ENCODE data around the gene LAP3.
A peak's percentile ranks its signal among the peaks of the same experiment; 100 is the strongest.
"Not testable (repeated sequence)": the region's sequence is repeated elsewhere in the genome, so short reads cannot be mapped to it uniquely, and the experiment has no call there.

The LAP3 gene

DNA sequence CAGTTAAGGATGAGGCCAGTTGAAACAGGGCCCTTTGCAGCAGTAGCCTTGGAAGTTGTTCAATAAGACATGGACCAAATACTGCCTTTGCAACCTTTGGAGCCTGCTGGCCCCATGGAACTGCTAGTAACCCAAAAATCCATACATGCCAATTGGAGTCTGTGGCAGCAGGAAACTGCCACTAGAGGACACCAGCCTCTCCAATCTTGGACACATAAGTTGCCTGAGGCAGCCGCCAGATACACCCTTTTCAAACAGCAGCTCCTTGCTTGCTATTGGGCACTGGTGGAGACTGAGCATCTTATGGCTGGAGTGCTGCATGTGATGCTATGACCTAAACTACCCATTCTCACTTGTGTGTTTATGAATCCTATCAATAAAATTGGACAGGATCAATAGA, 14.8 kb upstream of the LAP3 start:
- DNase-seq (ENCODE audit: low read depth) = no peak

DNA sequence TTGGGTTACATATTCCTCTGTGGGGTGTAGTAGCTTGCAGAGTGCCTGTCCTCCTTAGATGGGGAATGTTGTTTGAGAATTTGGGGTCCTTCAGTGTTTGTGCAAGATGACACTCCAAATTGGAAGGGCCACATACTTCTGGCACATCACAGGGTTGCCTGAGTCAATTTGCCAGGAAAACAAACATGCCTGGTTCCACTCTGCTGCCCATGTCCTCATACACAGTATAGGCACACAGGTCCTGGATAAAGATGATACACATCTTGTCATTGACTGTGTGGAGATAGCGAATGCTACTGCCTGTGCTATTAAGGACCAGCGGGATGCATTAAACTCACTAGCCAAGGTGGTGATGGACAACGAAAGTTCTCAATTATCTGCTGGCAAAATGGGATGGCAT, 11.2 kb upstream of the LAP3 start:
- no peak for DNase-seq (ENCODE audit: low read depth)

DNA sequence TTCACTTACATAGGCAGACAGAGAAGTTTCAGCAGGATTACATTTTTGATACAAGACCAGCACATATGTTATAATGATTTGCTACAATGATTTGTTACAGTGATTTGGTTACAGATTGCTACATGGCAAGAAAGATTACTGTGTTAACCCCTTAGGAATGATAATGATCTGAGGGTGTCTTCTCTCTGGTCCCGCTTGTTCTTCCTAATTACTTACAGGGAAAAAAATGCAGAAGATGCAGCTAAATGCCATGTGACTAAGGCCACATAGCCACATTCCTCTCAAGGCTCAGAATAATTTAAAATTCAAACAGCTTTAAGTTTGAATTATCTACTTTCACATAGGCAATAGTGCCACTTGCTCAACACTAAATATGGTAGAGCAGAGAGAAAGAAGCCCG, 9.7 kb upstream of the LAP3 start:
- no peak for DNase-seq (ENCODE audit: low read depth)

DNA sequence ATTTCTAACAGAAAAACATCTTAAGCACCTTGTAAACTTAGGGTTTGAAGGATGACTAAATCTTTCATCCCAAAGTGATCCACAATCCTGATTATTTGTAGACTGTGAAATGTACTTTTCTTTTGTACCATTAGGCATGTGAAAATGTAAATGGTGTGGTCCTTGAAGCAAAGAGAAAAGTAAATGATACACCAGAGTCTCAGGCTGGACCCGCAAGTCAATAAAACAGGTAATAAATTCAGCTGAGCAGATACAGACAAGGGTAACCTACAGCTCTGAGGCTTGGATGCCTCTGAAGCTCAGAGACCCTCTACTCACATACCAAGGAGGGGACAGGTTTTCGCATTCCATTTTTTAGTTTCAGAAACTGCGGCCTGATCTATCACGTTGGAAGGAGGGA, 2.8 kb upstream of the LAP3 start:
- no peak for DNase-seq (ENCODE audit: low read depth)

DNA sequence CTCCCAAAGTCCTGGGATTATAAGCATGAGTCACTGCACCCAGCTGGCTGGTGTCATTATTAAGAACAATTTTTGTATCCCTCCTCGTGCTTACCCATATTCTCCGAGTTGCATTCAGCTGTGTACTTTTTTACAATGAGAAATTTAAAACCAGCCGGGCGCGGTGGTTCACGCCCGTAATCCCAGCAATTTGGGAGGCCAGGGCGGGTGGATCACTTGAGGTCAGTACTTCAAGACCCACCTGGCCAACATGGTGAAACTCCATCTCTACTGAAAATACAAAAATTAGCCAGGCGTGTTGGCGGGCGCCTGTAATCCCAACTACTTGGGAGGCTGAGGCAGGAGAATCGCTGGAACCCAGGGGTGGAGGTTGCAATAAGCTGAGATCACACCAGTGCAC, 1.8 kb upstream of the LAP3 start:
- DNase-seq (ENCODE audit: low read depth) = not testable (repeated sequence)

DNA sequence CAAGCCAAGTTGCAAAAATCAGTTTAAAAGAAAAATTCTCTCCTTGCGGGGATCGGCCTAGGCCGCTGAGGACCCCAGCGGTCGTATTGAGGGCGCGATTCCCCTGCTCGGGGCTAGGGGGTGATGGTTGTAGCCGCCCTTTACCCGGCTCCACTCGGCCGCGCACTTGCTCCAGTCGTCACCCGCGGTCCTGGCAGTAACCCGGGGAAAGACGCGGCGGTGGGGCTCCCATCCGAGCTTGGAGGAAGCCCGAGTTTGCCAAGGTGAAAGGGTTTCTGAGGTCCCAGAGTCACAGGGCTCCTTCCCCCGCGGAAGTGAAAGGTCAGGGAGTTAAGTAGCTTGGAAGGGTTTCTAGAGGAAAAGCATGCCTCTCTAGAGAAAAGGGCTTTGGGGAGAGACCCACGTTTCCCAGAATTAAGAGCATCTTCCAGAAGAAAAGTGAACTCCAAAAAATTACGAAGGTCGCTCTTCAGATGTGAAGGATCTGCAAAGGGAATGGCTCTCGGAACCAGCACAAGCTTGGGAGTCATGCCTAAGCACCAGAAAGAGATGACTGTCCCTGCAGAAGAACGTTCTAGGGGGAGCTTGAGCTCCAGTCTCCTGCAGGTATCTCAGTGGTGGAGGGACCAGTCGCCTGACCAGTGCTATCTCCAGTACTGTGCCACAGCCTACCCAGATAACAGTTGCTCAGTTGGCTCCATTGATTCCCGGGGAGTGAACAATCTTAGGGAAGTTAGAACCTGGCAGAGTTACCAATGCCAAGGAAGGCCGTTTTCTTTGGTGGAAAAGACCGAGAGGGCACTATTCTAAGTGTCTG, 875 bp downstream of the LAP3 start:
- DNase-seq (ENCODE audit: low read depth) = peak; percentile 26

DNA sequence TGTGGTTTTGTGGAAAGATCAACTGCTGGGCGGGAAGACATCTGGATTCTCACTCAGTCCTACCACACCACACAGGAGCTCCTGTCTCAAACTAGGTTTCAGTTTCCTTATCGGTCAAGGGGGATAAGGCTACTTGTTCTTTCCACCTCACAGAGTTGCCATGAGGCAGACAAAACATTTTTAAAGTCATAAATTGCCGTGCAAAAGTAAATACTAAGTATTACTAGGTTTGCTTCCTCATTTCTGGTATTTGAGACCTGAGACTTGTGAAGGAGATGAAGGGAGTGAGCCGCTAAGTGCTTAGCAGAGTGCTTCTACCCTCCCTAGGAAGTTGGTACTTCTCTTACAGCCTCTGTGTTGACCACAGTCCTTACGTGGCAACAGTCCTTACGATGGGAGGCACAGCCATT, 1.5 kb downstream of the LAP3 start:
- DNase-seq (ENCODE audit: low read depth) = no peak

DNA sequence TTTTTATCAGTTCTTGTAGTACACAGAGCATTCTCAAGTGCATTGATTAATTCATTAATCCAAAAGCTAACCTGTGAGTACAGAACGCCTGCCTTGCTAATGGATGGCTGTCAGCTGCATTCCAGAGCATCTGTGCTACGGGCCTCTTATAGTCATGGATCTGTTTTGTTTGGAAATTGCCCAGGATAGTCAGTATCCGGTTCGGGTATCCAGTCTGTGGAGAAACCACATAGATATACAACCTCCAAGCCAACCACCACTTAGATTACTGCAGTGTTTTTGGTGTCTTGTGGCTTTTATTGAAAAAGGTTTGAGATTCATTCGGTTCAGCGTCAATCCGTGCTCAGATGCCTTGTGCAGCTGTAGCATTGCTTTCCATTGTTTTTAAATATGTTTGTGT, 4.0 kb downstream of the LAP3 start:
- no peak for DNase-seq (ENCODE audit: low read depth)

DNA sequence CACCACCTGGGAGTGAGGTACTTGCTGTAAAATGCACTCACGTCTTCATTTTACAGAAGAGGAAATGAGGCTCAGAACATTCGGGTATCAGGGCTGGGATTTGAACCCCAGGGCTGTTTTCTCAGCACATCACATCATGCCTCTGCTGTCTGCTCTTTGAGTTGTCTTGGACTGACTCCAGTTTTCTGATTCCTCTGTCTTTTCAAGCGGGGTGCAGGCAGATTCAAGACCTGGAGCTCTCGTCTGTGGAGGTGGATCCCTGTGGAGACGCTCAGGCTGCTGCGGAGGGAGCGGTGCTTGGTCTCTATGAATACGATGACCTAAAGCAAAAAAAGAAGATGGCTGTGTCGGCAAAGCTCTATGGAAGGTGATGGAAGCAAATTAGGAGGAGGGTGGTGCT, 6.3 kb downstream of the LAP3 start:
- DNase-seq (ENCODE audit: low read depth) = no peak

DNA sequence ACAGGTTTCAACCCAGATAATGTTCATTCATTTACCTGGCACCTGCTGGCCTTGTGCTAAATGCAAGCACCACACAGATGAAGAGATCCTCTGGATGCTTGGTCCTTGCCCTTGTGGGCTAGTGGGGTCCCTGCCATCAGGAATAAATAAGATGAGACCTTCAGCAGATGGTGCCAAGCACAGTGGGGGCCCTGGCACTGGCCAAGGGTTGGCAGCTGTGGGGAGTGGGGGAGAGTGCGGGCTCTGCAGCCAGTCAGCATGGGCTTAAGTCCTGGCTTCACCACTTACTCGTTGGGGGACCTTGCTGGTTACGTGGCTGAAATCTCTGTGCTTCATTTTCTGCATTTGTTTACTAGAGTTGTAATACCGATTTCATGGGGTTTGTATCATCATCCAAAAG, 6.9 kb downstream of the LAP3 start:
- no peak for DNase-seq (ENCODE audit: low read depth)

DNA sequence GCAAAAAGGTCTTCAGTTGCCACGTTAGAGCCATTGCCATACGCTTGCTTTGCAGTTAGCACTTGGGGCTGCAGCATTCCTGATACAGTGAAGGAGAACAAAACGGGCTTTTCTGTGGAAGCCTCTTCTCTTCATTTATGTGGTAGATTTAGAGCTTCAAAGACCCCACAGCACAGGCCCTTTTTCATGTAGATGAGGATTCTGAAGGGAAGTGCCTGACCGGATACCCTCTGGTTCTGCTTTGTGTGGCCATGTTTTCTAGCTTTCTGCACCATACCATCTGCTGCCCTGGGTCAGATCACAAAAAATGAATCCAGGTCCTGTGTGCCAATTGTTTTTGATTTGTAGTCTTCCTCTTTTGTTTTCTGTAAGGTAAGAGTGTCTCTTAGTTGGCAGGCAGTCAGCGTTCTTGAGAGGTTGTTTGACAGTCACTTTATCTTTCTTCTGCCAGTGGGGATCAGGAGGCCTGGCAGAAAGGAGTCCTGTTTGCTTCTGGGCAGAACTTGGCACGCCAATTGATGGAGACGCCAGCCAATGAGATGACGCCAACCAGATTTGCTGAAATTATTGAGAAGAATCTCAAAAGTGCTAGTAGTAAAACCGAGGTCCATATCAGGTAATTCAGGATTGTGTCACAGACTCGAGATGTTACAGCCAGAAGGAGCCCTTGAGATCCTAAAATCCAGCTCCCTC, 7.7 kb downstream of the LAP3 start:
- no peak for DNase-seq (ENCODE audit: low read depth)

DNA sequence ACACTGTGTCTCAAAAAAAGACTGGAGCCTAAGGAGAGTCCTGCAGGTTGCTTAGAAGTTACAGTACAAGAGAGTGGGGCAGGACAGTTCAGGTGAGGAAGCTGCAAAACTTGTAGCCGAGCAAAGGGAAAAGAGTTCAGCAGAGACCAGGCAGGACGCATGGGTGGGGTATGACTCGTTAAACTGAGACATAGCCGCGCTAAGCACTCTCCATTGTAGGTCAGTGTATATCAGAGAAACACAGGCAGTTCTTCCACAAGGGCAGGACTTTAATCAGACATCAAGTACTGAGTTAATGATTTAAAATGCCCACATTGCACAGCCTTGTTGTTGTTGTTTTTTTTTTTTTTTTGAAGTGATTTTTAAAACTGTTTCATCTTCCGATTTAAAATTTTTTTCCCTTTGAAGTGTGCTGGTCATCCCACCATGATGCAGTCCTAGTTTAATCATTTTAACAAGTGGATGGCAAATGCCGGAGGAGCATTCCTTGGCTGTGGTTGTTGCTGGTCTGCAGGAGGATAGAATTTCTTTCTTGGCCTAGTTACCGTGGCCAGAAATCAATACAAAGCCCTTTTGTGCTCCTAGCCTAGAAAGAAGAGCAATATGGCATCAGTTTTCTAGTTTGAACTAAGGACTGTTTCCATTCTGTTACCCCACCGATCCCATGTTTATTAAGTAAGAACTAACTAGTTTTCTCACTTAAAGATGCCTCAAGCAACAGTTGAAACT, 10.3 kb downstream of the LAP3 start:
- DNase-seq (ENCODE audit: low read depth) = no peak

DNA sequence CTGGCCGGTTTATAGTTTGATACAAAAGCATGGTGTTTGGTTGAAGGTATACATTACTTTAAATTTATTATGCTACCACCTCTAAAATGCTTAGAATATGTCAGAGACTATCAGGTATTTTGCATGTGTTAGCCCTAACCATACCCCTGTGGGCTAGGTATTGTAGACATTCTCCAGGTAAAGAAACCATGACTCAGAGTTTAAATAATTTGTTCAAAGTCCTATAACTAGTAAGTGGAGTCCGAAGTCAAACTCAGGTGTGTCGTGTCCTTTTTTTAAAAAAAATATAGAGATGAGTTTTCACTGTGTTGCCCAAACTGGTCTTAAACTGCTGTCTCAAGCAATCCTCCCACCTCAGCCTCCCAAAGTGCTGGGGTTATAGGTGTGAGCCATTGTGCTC, 12.4 kb downstream of the LAP3 start:
- no peak for DNase-seq (ENCODE audit: low read depth)

DNA sequence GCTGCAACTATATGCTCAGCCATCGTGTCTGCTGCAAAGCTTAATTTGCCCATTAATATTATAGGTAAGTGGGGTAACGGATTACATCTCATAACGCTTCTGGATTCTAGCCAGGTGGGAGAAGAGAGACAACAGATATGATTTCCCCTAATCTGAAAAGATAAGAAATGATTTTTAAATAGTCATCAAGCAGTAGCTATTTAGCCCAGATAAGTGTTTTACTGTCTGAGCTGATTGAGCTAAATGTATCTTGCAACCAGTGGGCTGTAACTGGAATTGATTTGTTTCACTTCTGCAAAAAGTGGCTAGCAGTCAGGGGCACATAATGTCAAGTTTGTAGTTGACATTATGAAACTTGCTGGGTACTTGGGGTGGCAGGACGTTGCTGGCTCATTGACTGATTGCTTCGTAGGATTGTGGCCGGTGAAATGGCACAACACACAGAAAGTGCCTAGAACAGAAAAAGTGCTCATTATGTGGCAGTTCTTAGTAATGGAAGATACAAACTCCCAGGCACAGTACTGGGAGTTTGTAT, 18.5 kb downstream of the LAP3 start:
- DNase-seq (ENCODE audit: low read depth) = no peak

DNA sequence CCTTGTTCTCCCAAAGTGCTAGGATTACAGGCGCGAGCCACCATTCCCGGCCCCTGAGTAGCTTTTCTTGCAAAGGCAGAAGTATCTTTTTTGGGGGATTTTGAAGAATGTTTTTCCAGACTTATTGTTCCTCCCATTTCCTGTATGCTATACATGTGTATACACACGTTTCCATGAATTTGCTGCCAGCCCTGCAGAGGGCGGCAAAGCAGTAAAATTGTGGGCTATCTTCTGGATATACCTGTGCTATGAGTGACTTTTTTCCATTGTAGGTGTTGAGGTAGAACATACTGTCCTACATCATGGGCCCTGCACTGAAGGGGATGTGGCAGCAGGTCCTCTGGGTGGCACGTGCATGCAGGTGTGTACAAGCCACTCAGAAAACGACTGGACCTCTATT, 20.5 kb downstream of the LAP3 start:
- DNase-seq (ENCODE audit: low read depth) = no peak

DNA sequence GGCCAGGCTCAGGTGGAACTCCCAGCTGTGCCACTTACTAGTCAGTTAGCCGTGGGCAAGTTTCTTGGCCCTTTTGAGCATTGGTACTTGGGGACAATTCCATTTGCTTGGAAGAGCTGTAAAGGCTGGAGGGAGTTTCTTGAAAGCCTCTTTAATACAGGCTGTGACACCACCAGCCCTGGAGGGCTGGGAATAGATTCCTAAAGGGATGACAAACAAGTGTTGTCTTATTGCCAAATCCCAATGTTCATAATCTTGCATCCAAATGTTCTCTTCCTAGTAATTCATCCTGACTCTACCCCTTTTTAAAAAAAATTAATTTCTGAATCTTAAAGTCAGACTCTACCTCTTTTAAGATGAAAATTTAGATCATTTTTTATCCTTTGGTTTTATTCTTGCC, 22.8 kb downstream of the LAP3 start:
- DNase-seq (ENCODE audit: low read depth) = no peak

DNA sequence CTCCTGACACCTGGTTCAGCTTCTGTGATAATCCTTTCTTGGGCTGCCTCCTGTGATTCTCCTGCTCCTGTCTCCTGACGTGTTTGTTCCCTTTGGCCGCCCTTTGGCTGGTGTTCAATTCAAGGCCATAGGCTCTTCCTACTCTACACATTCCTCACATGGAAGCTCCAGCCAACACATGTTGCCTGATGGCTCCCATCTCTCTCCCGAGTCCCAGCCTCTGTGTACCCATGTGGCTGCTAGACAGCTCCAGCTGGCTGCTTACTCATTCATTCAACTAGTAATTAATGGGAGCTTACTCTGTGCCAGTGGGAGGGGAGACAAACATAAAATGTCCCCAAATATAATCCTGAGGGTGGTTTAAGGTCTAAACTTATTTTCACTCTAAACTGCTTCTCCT, 28.2 kb downstream of the LAP3 start:
- no peak for DNase-seq (ENCODE audit: low read depth)

DNA sequence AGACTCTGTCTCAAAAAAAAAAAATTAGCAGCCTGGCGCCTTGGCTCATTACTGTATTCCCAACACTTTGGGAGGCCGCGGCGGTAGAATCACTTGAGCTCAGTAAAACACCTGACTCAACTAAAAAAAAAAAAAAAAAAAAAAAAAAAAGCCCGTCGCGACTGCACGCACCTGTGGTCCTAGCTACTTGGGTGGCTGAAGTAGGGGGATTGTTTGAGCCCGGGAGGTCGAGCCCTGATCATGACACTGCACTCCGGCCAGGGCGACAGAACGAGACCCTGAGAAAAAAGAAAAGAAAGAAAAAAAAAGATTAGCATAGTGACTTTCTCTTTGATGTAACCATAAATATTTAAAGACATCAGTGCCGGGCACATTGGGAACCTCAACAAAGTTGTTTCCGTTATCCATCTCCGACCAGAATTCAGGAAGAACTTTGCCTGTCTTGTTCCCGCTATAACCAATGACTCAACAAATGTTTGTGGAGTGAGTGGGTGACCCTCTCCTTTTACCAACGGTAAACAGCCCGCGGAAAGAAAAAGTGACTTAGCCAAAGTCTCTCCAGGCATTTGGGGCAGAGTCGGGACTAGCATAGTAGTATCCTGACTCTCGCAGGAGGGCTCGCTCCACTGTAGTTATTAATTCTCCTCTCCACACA, 36.9 kb downstream of the LAP3 start:
- peak; percentile 7 for DNase-seq (ENCODE audit: low read depth)

DNA sequence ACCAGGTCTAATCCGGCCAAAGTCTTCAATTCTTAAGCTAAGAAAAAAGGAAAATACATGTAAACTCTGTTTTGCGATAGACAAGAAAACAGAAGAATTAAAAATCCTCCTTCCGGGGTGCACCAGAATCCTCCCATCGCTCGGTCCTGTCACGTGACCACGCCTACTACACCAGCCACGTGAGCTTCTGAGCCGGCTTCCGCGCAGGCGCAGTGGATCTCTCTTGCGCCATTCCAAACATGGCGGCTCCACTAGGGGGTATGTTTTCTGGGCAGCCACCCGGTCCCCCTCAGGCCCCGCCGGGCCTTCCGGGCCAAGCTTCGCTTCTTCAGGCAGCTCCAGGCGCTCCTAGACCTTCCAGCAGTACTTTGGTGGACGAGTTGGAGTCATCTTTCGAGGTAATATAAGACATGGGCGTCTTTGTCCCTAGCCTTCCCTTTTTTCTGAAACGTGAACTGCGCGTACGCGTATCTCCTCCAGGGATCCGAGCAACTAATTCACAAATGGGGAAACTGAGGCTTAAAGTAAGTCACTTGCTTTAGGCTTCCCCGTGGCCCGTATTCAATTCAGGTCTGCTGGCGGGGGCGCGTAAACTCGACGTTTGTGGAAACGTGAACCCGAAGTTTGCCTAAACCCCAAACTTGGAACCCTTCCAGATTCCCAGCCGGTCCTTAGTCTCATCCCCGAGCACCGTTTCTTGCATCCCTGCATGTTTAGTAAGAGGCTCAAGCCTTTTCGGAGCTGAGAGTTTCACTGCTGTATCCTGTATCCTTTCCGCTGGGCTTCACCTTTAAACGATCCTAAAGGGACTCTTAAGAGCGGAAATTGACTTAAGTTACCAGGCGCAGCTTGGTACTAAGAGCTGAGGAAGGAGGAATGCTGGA, 37.7 kb downstream of the LAP3 start, which contains the start of gene MED28:
Gene MED28, plus strand, starts transcription at position 226 of the 884 bp plus-strand sequence. Its CDS starts 14 bp downstream, at position 240.
- peak; percentile 93 for DNase-seq (ENCODE audit: low read depth)

DNA sequence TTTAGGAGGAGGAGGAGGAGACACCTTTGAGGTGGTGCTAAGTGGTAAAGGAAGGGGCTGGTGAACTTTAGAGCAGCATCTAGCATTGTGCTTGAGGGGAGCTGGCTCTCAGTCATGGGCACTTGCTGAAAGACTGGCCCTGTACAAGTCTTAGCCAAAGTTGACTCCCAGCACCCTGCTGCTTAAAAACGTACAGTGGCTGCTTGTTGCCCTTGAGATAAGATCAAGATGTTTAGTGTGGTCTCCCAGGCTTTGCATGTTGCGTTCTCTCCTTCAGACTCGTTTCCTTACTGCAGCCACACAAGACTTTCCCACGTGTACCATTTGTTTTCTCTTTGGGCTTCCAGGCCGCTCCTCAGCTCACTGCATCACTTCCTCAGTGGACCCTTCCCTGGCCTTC, 39.3 kb downstream of the LAP3 start:
- DNase-seq (ENCODE audit: low read depth) = no peak

DNA sequence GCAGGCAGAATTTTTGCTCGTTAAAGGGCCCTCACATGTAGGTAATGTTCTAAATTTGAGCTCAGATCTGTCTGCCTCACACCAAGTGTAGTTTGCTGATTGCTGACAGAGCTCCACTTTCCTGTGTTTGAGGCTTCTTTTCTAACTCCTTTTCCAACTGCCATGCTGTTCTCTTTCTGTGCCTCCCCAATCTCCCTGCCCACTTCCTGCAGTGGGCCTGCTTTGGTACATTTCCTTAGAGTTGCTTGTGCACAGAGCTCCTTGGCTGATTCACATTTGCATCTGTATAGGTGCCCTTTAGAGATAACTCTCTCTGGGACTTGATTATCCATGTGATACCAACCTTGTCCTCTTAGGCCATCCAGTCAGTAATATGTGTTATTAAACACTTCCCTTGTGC, 41.9 kb downstream of the LAP3 start:
- DNase-seq (ENCODE audit: low read depth) = no peak
